HepG2 (cell line): ENCODE data around the gene PANK4. TPM values are rescaled to one million over a fixed set of nuclear protein-coding genes. Genes with fewer than 3 reads are reported as not detected.
A peak's percentile ranks its signal among the peaks of the same experiment; 100 is the strongest.

Experiments used
- ARID5B ChIP-seq: IDR thresholded peaks from 2 replicates; pipeline ENCODE4 v1.4.0; 2020; ENCODE audit warnings: mild to moderate bottlenecking, missing genetic modification reagents
- GZF1 ChIP-seq: sonication (generic); formaldehyde crosslinking; IDR thresholded peaks from 2 replicates; pipeline ENCODE4 v1.5.1; 2020; ENCODE audit warnings: mild to moderate bottlenecking, missing genetic modification reagents
- MEF2D ChIP-seq: sonication (generic); formaldehyde crosslinking; IDR thresholded peaks from 2 replicates; pipeline ENCODE4 v1.5.1; 2020; ENCODE audit warnings: mild to moderate bottlenecking, missing genetic modification reagents
- PAXIP1 ChIP-seq: sonication (generic); formaldehyde crosslinking; conservative IDR thresholded peaks from 2 replicates; pipeline ENCODE4 v1.4.0; 2020; ENCODE audit warnings: mild to moderate bottlenecking, missing genetic modification reagents, moderate library complexity
- RBM39 ChIP-seq: fragments of 200-400 bp; formaldehyde crosslinking; IDR thresholded peaks from one replicate; pipeline ENCODE4 v1.6.1; 2018; ENCODE audit warnings: antibody characterized with exemption, mild to moderate bottlenecking, low read depth, low read length; ENCODE audit not compliant: poor library complexity, severe bottlenecking
- RFX5 ChIP-seq: IDR thresholded peaks from 2 replicates; pipeline ENCODE4 v1.6.1; 2011; ENCODE audit warnings: low read depth, low read length, improper control_type of control experiment
- SIX1 ChIP-seq: sonication (generic); formaldehyde crosslinking; IDR thresholded peaks from 2 replicates; pipeline ENCODE4 v1.4.0; 2020; ENCODE audit warnings: missing genetic modification reagents, borderline replicate concordance
- SRY ChIP-seq: sonication (generic); formaldehyde crosslinking; IDR thresholded peaks from 2 replicates; pipeline ENCODE4 v1.8.0; 2022; ENCODE audit warnings: mild to moderate bottlenecking, missing genetic modification reagents
- TBP ChIP-seq: sonication (generic); formaldehyde crosslinking; IDR thresholded peaks from 2 replicates; pipeline ENCODE4 v1.5.0; 2020; ENCODE audit warnings: missing genetic modification reagents
- ZNF460 ChIP-seq: sonication (generic); formaldehyde crosslinking; IDR thresholded peaks from 2 replicates; pipeline ENCODE4 v1.5.1; 2020; ENCODE audit warnings: missing genetic modification reagents, mild to moderate bottlenecking, borderline replicate concordance
- ZNF615 ChIP-seq: sonication (generic); formaldehyde crosslinking; IDR thresholded peaks from 2 replicates; pipeline ENCODE4 v1.5.0; 2020; ENCODE audit warnings: mild to moderate bottlenecking, missing genetic modification reagents, borderline replicate concordance
- ZNF746 ChIP-seq: sonication (generic); formaldehyde crosslinking; IDR thresholded peaks from 2 replicates; pipeline ENCODE4 v1.8.0; 2022; ENCODE audit warnings: mild to moderate bottlenecking, missing genetic modification reagents
- polyA plus RNA-seq, 8 experiments: library from polyadenylated mRNA; depleted of rRNA in 3 of 8; stranded (reverse) in 7 of 8; unstranded in 1 of 8; fragments of >200 nt; fragmentation: Illumina TruSeq in 4 of 8; extraction: Trizol in 4 of 8; gene quantifications; 2 replicates each; pipeline versions ENCODE4 v1.2.1 to v1.2.3, GENCODE V29; 2011 to 2016; ENCODE audit warnings: low read depth in 4 of 8, missing spikeins in 1 of 8, mixed read lengths in 1 of 8; ENCODE audit not compliant: insufficient read depth in 1 of 8
- total RNA-seq, 5 experiments: library from RNA; depleted of rRNA; stranded (reverse); fragments of >200 nt; fragmentation: Illumina TruSeq; extraction: Trizol; gene quantifications; 2 replicates each; pipeline ENCODE4 v1.2.3, GENCODE V29; 2016; ENCODE audit warnings: low read depth in 1 of 5
- TF ChIP-seq, protein P1 (sequence below): sonication (generic); formaldehyde crosslinking; IDR thresholded peaks from 2 replicates; pipeline ENCODE4 v1.5.0; 2020; ENCODE audit warnings: missing genetic modification reagents, mild to moderate bottlenecking, borderline replicate concordance
- TF ChIP-seq, protein P2 (sequence below): sonication (generic); formaldehyde crosslinking; IDR thresholded peaks from 2 replicates; pipeline ENCODE4 v1.4.0; 2020; ENCODE audit warnings: mild to moderate bottlenecking, missing genetic modification reagents
- TF ChIP-seq, protein P3 (sequence below): sonication (generic); formaldehyde crosslinking; IDR thresholded peaks from 2 replicates; pipeline ENCODE4 v1.8.0; 2022; ENCODE audit warnings: mild to moderate bottlenecking, missing genetic modification reagents, moderate library complexity

PANK4 gene
- total and polyA plus RNA-seq, 2 of the 13 experiments (the other 11 are each of a cell fraction or from before 2014, with no cell fraction given): 17.4 to 19.3 TPM

- 0 out of 2 replicates have a peak, but pooled peaks have one; percentile 6 for TF ChIP-seq ARID5B (CRISPR knock-in tag)
- TF ChIP-seq RBM39: no peak
- TF ChIP-seq PAXIP1 (CRISPR knock-in tag): no peak
- TF ChIP-seq, protein P1, sequence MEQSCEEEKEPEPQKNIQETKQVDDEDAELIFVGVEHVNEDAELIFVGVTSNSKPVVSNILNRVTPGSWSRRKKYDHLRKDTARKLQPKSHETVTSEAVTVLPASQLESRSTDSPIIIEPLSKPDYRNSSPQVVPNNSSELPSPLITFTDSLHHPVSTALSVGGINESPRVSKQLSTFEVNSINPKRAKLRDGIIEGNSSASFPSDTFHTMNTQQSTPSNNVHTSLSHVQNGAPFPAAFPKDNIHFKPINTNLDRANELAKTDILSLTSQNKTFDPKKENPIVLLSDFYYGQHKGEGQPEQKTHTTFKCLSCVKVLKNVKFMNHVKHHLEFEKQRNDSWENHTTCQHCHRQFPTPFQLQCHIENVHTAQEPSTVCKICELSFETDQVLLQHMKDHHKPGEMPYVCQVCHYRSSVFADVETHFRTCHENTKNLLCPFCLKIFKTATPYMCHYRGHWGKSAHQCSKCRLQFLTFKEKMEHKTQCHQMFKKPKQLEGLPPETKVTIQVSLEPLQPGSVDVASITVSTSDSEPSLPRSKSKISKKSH: no peak
- TF ChIP-seq ZNF746: no peak
- no peak for TF ChIP-seq MEF2D (CRISPR knock-in tag)
- no peak for TF ChIP-seq ZNF460 (CRISPR knock-in tag)
- TF ChIP-seq SRY (CRISPR knock-in tag): no peak
- TF ChIP-seq SIX1 (CRISPR knock-in tag): no peak
- TF ChIP-seq GZF1 (CRISPR knock-in tag): no peak
- TF ChIP-seq, protein P2, sequence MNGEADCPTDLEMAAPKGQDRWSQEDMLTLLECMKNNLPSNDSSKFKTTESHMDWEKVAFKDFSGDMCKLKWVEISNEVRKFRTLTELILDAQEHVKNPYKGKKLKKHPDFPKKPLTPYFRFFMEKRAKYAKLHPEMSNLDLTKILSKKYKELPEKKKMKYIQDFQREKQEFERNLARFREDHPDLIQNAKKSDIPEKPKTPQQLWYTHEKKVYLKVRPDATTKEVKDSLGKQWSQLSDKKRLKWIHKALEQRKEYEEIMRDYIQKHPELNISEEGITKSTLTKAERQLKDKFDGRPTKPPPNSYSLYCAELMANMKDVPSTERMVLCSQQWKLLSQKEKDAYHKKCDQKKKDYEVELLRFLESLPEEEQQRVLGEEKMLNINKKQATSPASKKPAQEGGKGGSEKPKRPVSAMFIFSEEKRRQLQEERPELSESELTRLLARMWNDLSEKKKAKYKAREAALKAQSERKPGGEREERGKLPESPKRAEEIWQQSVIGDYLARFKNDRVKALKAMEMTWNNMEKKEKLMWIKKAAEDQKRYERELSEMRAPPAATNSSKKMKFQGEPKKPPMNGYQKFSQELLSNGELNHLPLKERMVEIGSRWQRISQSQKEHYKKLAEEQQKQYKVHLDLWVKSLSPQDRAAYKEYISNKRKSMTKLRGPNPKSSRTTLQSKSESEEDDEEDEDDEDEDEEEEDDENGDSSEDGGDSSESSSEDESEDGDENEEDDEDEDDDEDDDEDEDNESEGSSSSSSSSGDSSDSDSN (CRISPR knock-in tag): peak; percentile 41; the same call in 1 of the 2 replicates
- peak; percentile 96; the same call in 1 of the 2 replicates for TF ChIP-seq TBP (CRISPR knock-in tag)
- no peak for TF ChIP-seq RFX5
- no peak for TF ChIP-seq ZNF615 (CRISPR knock-in tag)
- TF ChIP-seq, protein P3, sequence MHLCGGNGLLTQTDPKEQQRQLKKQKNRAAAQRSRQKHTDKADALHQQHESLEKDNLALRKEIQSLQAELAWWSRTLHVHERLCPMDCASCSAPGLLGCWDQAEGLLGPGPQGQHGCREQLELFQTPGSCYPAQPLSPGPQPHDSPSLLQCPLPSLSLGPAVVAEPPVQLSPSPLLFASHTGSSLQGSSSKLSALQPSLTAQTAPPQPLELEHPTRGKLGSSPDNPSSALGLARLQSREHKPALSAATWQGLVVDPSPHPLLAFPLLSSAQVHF: no peak
Measured at GRCh38 chr1:2525920-2526823, at the start of gene PANK4 (continued).
